HPDE6-E6E7 (cell line): ENCODE results near the gene SACM1L.
"Not testable (repeated sequence)": the region's sequence is repeated elsewhere in the genome, so short reads cannot be mapped to it uniquely, and the experiment has no call there.

Experiments
- DNase-seq: peaks from one replicate; pipeline ENCODE4 v3.0.0; 2011; ENCODE audit warnings: missing footprints; ENCODE audit errors: extremely low spot score

SACM1L gene

DNA sequence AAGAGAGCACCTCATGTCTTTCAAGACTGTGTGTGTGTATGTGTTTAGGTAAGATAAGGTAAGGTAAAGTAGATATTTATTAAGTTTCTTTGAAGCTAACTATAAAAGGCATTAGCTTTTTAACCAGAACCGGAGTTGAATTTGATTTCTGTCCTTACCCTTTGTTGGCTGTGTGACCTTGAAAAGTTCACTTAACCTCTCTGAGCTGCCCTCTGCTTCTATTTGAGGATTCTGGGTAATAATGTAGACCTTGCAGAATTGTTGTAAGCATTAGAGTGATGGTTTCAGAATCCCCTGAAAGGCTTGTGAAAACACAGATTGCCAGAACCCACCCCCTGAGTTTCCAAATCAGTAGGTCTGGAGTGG lies 21.6 kb upstream of the SACM1L start:
- DNase-seq, result no peak

DNA sequence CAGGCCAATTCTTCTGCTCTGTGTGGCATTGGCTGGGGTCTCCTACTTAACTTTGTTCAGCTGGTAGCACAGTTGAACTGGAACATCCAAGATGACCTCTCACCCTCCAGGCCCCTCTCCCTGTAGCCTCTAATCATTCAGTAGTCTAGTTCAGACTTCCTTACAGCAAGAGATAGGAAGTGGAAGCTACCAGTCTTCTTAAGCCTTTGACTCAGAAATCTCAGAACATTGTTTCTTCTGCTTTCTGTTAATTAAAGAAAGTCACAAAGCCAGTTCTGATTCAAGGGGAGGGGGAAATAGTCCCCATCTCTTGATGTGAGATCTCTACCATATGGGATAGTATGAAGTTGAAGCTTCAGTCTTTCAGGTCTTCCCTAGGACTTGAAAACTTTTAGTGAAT lies 18.8 kb upstream of the SACM1L start:
- no peak for DNase-seq

DNA sequence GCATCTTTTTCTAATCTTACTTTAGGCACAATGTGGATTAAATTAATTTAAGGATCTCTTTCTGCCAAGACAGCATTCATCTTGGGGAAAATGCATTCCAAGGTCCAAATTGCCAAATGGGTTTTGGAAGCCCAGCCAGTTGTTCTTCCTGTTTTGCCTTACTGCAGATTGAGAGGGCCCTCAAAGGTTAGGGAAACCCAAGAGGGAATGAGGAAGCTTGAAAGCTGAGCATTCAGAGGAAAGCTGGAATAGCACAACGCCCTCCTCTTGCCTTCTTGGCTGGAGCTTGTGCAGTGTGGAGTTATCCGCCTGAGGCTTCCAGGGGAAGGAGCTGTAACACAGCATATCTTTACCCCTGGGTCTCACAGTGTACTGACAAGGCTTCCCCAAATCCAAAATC lies 18.2 kb upstream of the SACM1L start:
- DNase-seq, result no peak

DNA sequence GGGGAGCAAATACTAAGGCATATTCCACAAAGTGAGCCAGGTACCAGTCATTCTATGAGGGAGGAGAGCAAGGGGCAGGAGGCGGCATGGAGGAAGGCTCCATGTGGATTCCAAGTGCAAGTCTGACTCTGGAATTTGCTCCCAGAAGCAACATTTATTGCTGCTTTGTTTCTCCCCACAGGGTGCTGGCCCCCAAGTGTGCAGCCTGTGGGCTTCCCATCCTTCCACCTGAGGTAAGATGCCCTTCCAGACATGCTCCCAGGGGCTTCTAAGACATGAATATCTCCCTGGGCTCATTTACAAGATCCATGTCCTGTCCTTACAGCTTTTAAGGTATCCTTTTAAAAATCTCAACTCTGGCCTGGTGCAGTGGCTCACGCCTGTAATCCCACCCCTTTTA lies 15.9 kb upstream of the SACM1L start:
- no peak for DNase-seq

DNA sequence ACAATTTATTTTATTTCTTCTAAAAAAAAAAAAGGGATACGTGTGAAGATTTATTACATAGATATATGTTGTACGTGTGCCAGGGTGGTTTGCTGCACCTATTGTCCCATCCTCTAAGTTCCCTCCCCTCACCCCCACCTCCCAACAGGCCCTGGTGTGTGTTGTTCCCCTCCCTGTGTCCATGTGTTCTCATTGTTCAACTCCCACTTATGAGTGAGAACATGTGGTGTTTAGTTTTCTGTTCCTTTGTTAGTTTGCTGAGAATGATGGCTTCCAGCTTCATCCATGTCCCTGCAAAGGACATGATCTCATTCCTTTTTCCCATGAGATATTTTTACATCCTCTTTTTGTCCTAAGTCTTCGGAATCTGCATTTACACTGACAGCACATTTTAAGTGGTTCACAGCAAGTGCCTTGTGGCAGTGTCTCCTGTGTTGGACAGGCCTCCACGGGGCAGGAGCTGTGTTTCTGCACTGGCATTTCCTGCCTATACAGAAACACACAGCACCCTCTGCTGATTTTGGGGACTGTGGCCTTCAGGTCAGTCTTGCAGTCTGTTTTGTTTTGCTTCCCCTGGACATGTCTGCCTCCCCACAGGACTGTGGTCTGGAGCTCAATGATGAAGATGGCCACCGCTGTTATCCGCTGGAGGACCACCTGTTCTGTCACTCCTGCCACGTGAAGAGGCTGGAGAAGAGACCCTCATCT lies 12.7 kb upstream of the SACM1L start:
- no peak for DNase-seq

DNA sequence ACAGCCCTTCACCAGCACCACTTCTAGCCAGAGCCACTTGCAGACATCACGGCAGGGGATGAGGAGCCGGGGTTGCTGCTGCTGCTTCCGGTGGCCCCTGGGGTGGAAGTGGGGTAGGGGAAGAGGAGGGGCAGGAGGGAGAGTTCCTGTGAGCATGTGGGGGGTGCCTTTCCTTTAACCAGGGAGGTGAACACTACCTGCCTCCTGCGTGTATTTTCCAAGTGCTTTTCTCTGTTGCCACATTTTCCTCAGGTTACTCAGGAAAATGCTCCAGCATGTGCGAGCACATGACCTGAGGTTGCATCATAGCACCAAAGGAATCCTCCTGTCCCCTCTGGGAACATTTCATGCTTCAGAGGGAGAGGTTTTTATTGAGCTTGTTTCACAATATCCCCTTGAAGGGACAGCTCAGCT lies 12.2 kb upstream of the SACM1L start:
- no peak for DNase-seq

DNA sequence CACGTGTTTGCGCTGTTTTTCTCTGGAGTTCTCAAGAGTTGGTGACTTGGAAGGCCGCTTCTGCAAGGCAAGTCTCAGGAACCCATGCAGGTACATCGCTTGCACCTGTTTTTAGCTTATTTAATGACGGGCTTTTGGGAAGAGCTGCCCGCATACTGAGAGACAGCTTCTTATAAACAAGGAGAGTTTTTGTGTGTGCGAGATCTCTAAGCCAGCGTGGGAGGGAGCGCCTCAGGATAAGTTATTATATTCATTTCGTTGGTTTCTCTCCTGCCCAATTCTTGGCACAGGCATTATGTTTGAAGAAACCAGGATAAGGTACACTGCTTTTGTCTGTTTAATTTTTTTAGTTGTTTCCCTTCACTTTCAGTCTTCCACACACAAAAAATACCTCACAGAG lies 11.4 kb upstream of the SACM1L start:
- no peak for DNase-seq

DNA sequence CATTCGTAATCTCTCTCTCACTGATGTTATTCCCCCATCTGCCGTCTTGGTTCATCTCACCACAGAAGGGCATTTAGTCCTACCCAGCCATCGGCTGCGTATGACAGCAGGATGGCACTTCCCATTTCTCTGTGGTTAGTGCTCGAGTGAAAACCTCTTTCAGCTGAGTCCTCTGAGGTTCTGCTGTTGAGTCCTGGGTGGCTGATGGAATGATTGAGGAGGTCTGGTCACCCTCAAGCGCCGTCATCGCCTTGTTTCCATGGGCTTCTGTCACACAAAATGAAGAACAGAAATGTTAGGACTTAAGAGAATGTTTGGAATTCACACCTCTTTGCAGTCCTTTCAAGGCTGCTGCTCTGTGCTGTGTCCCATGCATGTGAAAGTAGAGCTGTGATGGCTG lies 9.4 kb upstream of the SACM1L start:
- no peak for DNase-seq

DNA sequence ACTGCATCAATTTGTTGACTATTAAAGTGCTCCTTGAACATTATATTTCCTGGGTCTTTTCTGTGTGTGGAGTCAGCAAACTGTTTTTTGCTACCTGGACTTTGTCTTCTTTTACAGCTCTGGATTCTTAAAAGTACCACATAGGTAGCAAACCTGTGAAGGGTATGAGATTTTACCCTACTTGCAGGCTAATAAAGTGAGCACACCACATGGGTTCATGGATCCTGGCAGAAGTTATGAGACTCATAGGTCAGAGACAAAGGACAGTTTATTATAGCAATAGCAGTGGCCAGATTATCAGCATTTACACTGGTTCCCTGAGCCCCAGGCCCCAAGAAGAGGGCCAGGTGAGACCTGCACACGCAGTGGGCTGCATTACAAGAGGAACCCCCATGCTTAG lies 8.0 kb upstream of the SACM1L start:
- DNase-seq, result no peak

DNA sequence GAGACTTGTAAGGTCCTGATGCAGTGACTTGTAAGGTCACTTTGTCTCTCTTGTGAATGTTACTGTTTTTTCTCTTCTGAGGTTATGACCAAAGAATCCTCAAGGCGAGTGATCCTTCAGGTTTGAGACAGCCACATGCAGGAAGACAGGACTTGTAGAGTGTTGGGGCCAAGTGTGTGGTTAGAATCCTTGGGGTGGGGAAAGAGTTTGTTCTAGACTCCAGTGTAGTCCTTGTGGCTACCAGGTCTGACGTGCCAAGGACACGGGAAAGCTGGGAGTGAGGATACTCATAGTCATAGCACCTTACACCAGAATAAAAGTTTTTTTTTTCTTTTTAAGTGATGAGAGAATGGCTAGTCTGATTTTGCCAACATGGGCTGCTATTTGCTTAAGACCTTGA lies 7.3 kb upstream of the SACM1L start:
- no peak for DNase-seq

DNA sequence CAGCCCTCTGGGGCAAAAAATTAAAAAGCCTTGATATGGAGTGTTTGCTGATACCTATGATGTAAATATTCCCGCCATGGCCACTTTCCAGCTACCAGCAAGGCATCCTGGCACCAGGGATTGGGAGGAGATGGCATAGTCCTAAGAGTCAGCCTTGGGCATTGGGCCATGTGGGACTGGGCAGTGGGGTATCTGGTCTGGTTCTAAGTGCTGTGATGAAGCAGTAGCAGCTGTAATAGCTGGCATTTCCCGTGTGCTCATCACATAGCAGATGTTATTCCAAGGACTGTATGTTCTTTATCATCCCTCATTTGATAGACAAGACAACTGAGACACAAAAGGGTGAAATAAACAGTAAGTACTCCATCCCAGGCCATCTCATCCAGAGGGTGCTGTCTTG lies 6.9 kb upstream of the SACM1L start:
- DNase-seq, result no peak

DNA sequence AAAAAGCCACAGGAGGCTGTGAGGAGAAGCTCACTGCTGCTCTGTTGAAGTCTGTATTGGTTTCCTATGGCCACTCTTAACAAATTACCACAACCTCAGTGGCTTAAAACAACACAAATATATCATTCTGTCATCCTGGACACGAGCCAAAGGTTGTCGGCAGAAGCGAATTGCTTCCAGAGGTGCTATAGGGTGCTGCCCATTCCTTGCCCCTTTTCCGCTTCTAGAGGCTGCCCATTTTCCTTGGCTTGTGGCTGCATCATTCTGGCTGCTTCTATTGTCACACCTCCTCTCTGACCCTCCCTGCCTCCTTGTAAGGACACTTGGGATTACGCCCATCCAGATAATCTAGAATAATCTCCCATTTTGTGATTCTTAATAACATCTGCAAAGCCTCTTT lies 6.4 kb upstream of the SACM1L start:
- DNase-seq, result no peak

DNA sequence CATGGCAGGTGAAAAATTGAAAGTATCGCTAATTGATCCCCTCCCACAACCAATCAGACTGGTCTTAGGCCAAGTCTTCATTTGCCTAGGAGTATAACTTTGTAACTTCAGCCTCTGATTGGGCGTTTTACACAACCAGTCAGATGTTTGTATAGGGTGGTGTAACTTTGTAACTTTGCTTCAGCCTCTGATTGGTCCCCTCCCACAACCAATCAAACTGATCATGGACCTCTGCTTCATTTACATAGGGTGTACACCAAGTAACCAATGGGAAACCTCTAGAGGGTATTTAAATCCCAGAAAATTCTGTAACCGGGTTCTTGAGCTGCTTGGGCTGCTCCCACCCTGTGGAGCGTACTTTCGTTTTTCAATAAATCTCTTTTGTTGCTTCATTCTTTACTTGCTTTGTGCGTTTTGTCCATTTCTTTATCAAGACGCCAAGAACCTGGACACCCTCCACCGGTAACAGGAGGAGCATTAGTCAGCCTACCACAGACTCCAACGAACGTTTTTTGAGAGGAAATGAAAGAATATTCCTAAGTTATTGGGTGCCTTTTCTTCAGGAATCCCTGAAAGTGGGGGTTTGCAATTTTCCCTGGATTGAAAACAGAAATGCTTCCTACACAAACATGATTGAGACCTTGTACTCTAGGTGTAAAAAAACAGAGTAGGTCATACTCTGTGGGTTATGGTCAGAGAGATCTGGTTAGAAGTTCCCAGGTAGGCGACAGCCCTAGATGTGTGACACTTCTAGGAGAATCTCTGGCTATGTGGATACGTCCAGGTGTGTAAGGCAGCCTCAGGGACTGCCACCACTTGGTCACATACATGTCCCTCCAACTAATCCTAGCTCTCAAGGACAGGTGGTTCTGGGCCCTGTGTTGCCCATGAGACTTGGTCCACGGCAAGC lies 5.5 kb upstream of the SACM1L start:
- no peak for DNase-seq

DNA sequence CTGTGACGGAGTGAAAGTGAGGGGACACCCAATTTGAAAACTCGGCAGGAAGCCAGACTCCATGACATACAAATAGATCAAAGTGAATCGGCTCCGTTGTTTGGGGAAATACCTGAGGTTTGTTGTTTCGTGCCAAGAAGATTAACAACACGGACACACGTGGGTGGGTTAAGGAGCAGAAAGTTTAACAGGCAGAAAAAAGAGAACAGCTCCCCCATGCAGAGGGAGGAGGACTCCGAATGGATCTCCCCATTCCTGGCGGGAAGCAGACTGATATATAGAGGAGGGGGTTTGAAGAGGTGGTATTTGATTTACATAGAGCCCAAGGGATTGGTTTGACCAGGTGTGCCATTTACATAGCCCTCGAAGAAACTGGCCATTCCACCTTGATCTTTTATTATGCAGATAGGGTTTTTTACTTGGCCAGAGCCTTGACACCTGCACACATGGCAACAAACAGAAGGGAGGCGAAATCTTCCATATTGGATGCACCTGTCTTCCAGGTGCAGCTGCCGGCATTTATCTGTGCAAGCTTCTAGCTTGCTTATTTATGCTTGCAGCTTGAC lies 4.8 kb upstream of the SACM1L start:
- no peak for DNase-seq

DNA sequence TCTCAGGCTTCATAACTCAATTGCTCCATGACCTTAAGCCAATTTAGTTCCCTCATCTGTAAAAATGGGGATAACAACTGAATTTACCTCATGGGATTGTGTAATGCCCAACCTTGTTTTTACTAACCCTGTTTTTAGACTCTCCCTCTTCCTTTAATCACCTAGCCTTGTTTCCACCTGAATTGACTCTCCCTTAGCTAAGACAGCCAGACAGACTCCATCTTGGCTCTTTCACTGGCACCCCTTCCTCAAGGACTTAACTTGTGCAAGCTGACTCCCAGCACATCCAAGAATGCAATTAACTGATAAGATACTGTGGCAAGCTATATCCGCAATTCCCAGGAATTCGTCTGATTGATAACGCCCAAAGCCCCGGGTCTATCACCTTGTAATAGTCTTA lies 3.5 kb upstream of the SACM1L start:
- DNase-seq, result not testable (repeated sequence)

DNA sequence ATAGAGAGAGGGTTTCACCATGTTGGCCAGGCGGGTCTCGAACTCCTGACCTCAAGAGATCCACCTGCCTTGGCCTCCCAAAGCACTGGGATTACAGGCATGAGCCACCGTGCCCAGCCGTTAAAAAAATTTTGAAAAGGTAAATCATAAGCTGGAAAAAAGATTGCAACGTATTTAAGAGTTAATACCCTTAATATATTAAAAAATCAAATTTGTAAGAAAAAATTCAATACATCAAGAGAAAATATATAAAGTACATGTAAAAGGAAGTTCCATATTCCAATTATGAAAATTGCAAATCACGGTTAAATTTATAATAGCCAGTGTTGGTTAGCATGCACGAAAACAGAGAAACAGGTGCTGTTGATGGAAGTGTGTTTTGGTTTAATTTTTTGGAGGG lies 2.3 kb upstream of the SACM1L start:
- no peak for DNase-seq

DNA sequence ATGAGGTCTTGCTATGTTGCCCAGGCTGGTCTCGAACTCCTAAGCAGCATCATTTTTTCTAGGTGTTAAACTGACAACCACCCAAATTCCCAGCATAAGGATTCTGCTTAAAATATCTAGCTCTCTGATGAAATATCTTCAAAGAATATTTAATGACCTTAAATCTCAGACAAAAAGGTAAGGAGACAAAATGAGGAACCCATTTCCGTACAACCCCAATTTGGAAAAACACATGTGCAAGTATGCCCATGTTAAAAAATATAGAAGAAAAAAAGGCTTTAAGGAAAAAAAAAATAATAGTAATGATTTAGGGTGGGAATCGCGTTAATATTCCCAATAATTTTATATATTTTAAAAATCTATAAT lies 1.4 kb upstream of the SACM1L start:
- no peak for DNase-seq

DNA sequence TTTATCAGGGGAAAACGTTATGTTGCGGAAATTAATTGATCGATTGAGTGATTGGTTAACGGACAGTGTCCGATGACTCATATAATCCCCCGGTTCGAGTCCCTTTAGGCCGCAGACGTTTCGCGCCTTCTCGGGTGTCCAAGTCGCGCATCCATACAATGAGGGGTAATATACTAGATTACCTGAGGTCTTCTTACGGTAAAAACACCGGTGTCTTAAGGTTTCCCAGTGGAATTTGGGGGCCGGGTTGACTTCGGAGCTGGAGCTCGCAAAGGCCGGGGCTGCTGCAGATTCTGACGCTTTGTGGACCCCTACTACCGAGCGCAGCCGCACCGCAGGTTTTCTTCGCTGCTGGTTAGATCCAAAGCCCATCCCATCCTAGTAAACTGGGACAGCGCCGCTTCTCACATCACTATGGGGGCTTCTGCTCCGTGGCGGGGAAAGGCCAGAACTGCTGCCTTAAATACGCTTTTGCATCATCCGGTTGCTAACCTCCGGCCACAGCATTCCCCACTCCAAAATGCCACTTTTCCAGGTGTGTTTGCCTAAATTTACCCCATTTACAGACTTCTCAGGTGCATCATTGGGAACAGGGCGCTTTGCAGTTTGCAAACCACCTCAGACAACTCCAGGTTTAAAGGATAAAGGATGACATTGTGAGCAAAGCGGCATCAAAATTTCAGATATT lies 858 bp upstream of the SACM1L start:
- no peak for DNase-seq

DNA sequence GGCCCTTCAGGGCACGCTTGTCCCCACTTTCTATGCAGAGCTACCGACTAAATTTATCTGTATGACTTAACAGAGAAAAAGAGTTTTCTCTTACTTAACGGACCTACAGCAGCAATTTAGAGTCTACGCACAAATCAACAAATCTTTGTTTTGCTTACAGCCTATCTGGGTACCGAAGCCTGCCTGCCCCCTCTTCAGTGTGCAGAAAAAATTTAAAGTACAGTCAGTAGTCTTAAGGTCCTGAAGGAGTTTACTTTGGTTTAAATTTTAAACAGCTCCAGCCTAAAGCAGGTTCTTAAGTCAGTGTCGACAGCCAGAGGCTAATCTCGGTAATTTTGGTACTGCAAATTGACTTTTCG lies 570 bp downstream of the SACM1L start:
- no peak for DNase-seq

DNA sequence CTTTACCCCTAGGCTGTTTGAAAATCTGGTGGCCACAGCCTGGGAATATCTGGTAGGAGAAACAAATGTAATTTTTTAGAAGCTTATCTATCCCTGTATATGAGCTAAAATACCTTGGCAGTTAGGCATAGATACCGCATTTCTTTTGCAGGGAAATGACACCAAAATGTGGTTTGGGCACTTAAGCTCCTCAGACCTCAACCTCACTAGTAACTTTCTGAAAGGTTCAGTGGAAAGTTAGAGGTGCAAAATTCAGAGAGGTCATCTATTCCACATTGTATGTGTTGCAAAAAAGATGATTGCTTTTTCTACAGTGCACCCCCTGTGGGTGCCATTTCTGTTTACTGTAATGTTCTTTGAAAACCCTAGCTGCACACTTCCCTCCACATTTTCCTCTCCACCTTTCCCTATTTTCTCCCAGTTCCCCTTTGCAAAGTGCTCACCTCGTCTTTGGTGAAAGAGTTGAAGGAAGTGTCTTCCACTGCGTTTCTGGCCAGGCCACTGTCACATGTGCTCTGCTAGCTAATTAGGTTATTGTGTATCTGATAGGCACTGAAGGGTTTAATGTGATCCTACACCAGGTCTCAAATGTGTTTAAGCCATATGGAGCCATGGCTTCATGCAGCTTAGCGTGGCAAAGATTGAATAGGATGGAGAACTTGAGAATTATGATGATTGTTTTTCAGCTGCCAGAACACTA lies 1.3 kb downstream of the SACM1L start:
- DNase-seq, result no peak

DNA sequence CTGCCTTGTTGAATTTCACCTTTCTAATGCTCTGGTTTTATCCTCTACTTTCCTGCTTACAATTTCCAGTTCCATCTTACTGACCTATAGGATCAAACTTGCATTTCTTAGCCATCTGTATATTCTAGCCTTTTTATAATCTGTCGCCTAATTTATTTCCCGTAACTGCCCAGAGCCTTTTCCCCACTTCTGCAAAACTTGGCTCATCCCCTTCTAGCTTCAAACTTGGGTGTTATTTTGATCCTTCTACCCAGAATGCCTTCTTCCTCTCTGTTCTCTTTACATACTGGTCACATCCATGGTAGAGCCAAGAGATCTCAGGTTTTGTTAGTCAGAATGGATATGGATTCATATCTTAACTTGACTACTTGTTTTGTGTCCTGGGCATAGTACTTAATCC lies 2.6 kb downstream of the SACM1L start:
- no peak for DNase-seq

DNA sequence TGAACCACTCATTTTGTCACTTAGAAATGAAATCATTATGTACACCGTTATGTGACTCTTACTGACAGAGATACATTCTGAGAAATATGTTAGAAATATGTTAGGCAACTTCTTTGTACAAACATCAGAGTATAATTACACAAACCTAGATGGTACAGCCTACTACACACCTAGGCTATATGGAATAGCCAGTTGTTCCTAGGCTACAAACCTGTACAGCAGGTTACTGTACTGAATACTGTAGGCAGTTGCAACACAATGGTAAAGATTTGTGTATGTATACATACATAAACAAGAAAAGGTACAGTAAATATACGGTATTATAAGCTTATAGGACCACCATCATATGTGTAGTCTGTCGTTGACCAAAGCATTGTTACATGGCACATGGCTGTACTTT lies 3.7 kb downstream of the SACM1L start:
- DNase-seq, result no peak
